GM19452 (cell line): ENCODE data around the gene DPP9.

Experiments
- ATAC-seq: cut with Tn5 transposase; IDR thresholded peaks from one replicate; pipeline ENCODE4 v1.9.1; 2021; ENCODE audit not compliant: unreplicated experiment

DPP9 gene

GRCh38 chr19:4709440-4710280, 14.0 kb downstream of the DPP9 start:
- no peak for ATAC-seq

GRCh38 chr19:4707956-4708650, 15.5 kb downstream of the DPP9 start:
- no peak for ATAC-seq

- ATAC-seq: no peak
These were observed 16.3 kb downstream of the DPP9 start for GRCh38 chr19:4707322-4707721.

- no peak for ATAC-seq
These were observed 18.1 kb downstream of the DPP9 start for GRCh38 chr19:4705413-4706131.

- no peak for ATAC-seq
These were observed 19.3 kb downstream of the DPP9 start for GRCh38 chr19:4704317-4704673.

- no peak for ATAC-seq
These were observed 19.8 kb downstream of the DPP9 start for GRCh38 chr19:4703671-4704316.

- no peak for ATAC-seq
These were observed 20.9 kb downstream of the DPP9 start for GRCh38 chr19:4702764-4703163.

- ATAC-seq: no peak
These were observed 22.1 kb downstream of the DPP9 start for GRCh38 chr19:4701557-4701956.

- no peak for ATAC-seq
These were observed 23.0 kb downstream of the DPP9 start for GRCh38 chr19:4700693-4700970.

GRCh38 chr19:4699826-4700692, 23.6 kb downstream of the DPP9 start:
- no peak for ATAC-seq

GRCh38 chr19:4697304-4697703, 26.3 kb downstream of the DPP9 start:
- no peak for ATAC-seq

GRCh38 chr19:4695224-4695731, 28.4 kb downstream of the DPP9 start:
- ATAC-seq: no peak

- ATAC-seq: no peak
These were observed 29.2 kb downstream of the DPP9 start for GRCh38 chr19:4694211-4694987.

GRCh38 chr19:4693471-4694121, 30.0 kb downstream of the DPP9 start:
- no peak for ATAC-seq

- ATAC-seq: no peak
These were observed 30.6 kb downstream of the DPP9 start for GRCh38 chr19:4693078-4693350.

GRCh38 chr19:4692251-4693077, 31.2 kb downstream of the DPP9 start:
- ATAC-seq: no peak

GRCh38 chr19:4691373-4691772, 32.3 kb downstream of the DPP9 start:
- ATAC-seq: no peak

- ATAC-seq: no peak
These were observed 33.3 kb downstream of the DPP9 start for GRCh38 chr19:4690361-4690760.

- no peak for ATAC-seq
These were observed 34.2 kb downstream of the DPP9 start for GRCh38 chr19:4689403-4689802.
